Testis (tissue), 2 donors: Measurements from ENCODE around the gene POU3F1.

Experiments
- POLR2A ChIP-seq: fragments of 450-650 bp; IDR thresholded peaks from one replicate; pipeline ENCODE4 v1.6.1; 2017; ENCODE audit warnings: antibody characterized with exemption, mild to moderate bottlenecking, moderate library complexity
- TF ChIP-seq, protein P1 (sequence below), 3 experiments: fragments of 450-650 bp in 2 of 3; fragments of 200-600 bp in 1 of 3; sonication (generic) in 1 of 3; IDR thresholded peaks; one replicate each; pipeline ENCODE4 v1.5.1; 2016 to 2019; ENCODE audit warnings: antibody characterized with exemption in 3 of 3, mild to moderate bottlenecking in 2 of 3, moderate library complexity in 1 of 3

DNA sequence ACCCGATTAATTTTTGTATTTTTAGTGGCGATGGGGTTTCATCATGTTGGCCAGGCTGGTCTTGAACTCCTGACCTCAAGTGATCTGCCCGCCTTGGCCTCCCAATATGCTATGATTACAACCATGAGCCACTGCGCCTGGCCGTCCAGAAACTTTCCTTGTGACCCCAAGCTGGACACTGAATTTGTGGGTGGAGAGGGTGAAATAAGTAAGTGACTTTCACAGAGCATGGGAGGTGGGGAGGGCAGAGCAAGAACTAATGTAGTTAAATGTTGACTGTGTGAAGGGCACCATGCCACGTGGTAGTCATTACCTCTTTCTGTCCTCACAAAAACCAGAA lies 36.8 kb downstream of the POU3F1 start:
- TF ChIP-seq, protein P1, sequence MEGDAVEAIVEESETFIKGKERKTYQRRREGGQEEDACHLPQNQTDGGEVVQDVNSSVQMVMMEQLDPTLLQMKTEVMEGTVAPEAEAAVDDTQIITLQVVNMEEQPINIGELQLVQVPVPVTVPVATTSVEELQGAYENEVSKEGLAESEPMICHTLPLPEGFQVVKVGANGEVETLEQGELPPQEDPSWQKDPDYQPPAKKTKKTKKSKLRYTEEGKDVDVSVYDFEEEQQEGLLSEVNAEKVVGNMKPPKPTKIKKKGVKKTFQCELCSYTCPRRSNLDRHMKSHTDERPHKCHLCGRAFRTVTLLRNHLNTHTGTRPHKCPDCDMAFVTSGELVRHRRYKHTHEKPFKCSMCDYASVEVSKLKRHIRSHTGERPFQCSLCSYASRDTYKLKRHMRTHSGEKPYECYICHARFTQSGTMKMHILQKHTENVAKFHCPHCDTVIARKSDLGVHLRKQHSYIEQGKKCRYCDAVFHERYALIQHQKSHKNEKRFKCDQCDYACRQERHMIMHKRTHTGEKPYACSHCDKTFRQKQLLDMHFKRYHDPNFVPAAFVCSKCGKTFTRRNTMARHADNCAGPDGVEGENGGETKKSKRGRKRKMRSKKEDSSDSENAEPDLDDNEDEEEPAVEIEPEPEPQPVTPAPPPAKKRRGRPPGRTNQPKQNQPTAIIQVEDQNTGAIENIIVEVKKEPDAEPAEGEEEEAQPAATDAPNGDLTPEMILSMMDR (IDR thresholded peaks at IDR 0.05), result no peak
- no peak for TF ChIP-seq POLR2A
